B cell (primary cell): Measurements from ENCODE around the gene SLC13A3. TPM values are rescaled to one million over a fixed set of nuclear protein-coding genes. Genes with fewer than 3 reads are reported as not detected.

Experiments
- ATAC-seq: fragments of 200-7000 bp; cut with Tn5 transposase; one replicate; pipeline ENCODE4 v1.10.0; 2021; ENCODE audit warnings: low read depth, mild to moderate bottlenecking, moderate number of reproducible peaks, moderate library complexity
- CTCF ChIA-PET: fragments of 350-600 bp; sonication (Branson Sonifier 250); formaldehyde crosslinking; loops from one replicate; lab custom pipeline; 2021; ENCODE audit warnings: antibody characterized with exemption, inconsistent platforms; lab: Charles Lee
- POLR2A ChIA-PET: fragments of 350-600 bp; sonication (Branson Sonifier 250); formaldehyde crosslinking; loops from one replicate; lab custom pipeline; 2021; ENCODE audit warnings: antibody characterized with exemption; lab: Charles Lee
- DNase-seq: peaks from one replicate; pipeline ENCODE4 v3.0.0; 2013
- H2AFZ ChIP-seq: 2 replicates; pipeline ENCODE4 v1.6.1; 2012; ENCODE audit warnings: mild to moderate bottlenecking, low read depth, low read length; ENCODE audit not compliant: insufficient read depth, poor library complexity, severe bottlenecking
- H3K27ac ChIP-seq, 2 donors: 1 replicate in 1 of 2; 2 replicates in 1 of 2; pipeline ENCODE4 v1.5.1; 2012 to 2013; ENCODE audit warnings: low read length in 2 of 2, mild to moderate bottlenecking in 2 of 2, moderate library complexity in 1 of 2
- H3K27me3 ChIP-seq, 4 experiments: fragments of 200-600 bp in 1 of 4; sonication (generic) in 1 of 4; replicated peaks in 1 of 4; 1 replicate in 2 of 4; 2 replicates in 2 of 4; pipeline versions ENCODE4 v1.6.1 to v1.7.0; 2013 to 2016; ENCODE audit warnings: low read length in 3 of 4, mild to moderate bottlenecking in 2 of 4, mixed read lengths in 1 of 4, moderate library complexity in 1 of 4; ENCODE audit not compliant: insufficient read depth in 4 of 4, control insufficient read depth in 3 of 4; ENCODE audit errors: control extremely low read depth in 1 of 4
- H3K36me3 ChIP-seq, 2 experiments: replicated peaks in 1 of 2; 1 replicate in 1 of 2; 2 replicates in 1 of 2; pipeline versions ENCODE4 v1.6.1 to v1.7.1; 2013; ENCODE audit warnings: low read length in 1 of 2; ENCODE audit not compliant: insufficient read depth in 2 of 2, control insufficient read depth in 1 of 2; ENCODE audit errors: control extremely low read depth in 1 of 2, extremely low read depth in 1 of 2
- H3K4me1 ChIP-seq, 2 donors: fragments of 200-600 bp in 1 of 2; sonication (generic) in 1 of 2; 1 replicate in 1 of 2; 2 replicates in 1 of 2; pipeline versions ENCODE4 v1.5.1 to v1.6.1; 2013 to 2017; ENCODE audit warnings: low read length in 2 of 2; ENCODE audit not compliant: control insufficient read depth in 2 of 2, insufficient read depth in 2 of 2
- H3K4me2 ChIP-seq: replicated peaks from 2 replicates; pipeline ENCODE3; 2012; ENCODE audit warnings: mild to moderate bottlenecking, low read depth, low read length; ENCODE audit not compliant: poor library complexity, severe bottlenecking
- H3K4me3 ChIP-seq, 5 experiments: fragments of 200-600 bp in 1 of 5; sonication (generic) in 1 of 5; 1 replicate in 3 of 5; 2 replicates in 2 of 5; pipeline versions ENCODE4 v1.5.1 to v1.7.0; 2011 to 2016; ENCODE audit warnings: low read length in 4 of 5, mild to moderate bottlenecking in 4 of 5, low read depth in 2 of 5, control low read depth in 1 of 5, moderate library complexity in 1 of 5; ENCODE audit not compliant: insufficient read depth in 1 of 5; ENCODE audit errors: control extremely low read depth in 1 of 5, extremely low read depth in 1 of 5
- H3K79me2 ChIP-seq: fragments of 200-600 bp; sonication (generic); one replicate; pipeline ENCODE4 v1.6.0; 2016; ENCODE audit warnings: low read length; ENCODE audit not compliant: control insufficient read depth, insufficient read depth
- H3K9ac ChIP-seq: fragments of 200-600 bp; sonication (generic); 2 replicates; pipeline ENCODE4 v1.6.1; 2017; ENCODE audit warnings: mild to moderate bottlenecking, low read length, moderate library complexity
- H3K9me3 ChIP-seq, 3 donors: one replicate each; pipeline versions ENCODE4 v1.6.1 to v1.7.1; 2013; ENCODE audit warnings: low read length in 2 of 3; ENCODE audit not compliant: control insufficient read depth in 2 of 3, insufficient read depth in 1 of 3; ENCODE audit errors: control extremely low read depth in 1 of 3
- H4K20me1 ChIP-seq: 2 replicates; pipeline ENCODE4 v1.6.0; 2012; ENCODE audit warnings: mild to moderate bottlenecking, low read length; ENCODE audit not compliant: insufficient read depth, control insufficient read depth, poor library complexity, severe bottlenecking
- H3K27ac Mint-ChIP-seq: one replicate; pipeline ENCODE4 v1.8.0; 2021; ENCODE audit warnings: mixed read lengths
- H3K27me3 Mint-ChIP-seq: one replicate; pipeline ENCODE4 v1.8.0; 2021; ENCODE audit warnings: mixed read lengths
- H3K4me1 Mint-ChIP-seq: one replicate; pipeline ENCODE4 v1.8.0; 2021; ENCODE audit warnings: mixed read lengths
- H3K4me3 Mint-ChIP-seq: one replicate; pipeline ENCODE4 v1.8.0; 2021; ENCODE audit warnings: mixed read lengths
- H3K9me3 Mint-ChIP-seq: one replicate; pipeline ENCODE4 v1.8.0; 2022; ENCODE audit warnings: mixed read lengths; ENCODE audit not compliant: insufficient read depth
- EZH2 ChIP-seq: IDR thresholded peaks from 2 replicates; pipeline ENCODE4 v1.6.1; 2012; ENCODE audit warnings: borderline replicate concordance, low read depth, mild to moderate bottlenecking, moderate library complexity, low read length; ENCODE audit not compliant: insufficient read depth, poor library complexity, severe bottlenecking
- WGBS: methylation state at CpG from one replicate; pipeline ENCODE4 v1.1.5; 2013; ENCODE audit warnings: missing lambda C conversion rate; ENCODE audit not compliant: insufficient coverage; 5-methylcytosine and 5-hydroxymethylcytosine counted together
- intact Hi-C: fragments of 100-400 bp; cut with micrococcal nuclease; formaldehyde crosslinking; loops from one replicate; pipeline ENCODE4 v1.10.0; 2022
- polyA plus RNA-seq: library from polyadenylated mRNA; depleted of rRNA; stranded (reverse); fragments of >200 nt; gene quantifications from 2 replicates; pipeline ENCODE4 v1.2.3, GENCODE V29; 2012
- total RNA-seq, 2 donors: library from RNA; stranded (reverse); fragments of 120-200 nt in 1 of 2; gene quantifications; 1 replicate in 1 of 2; 2 replicates in 1 of 2; pipeline versions ENCODE4 v1.2.3 to v1.2.4, GENCODE V29; 2013 to 2022
- TF ChIP-seq, protein P1 (sequence below): fragments of 200-600 bp; IDR thresholded peaks from one replicate; pipeline ENCODE4 v1.8.0; 2022; ENCODE audit warnings: antibody characterized with exemption, mild to moderate bottlenecking

Gene SLC13A3
- total and polyA plus RNA-seq, 2 donors (not counting 1 experiment from before 2014, with no cell fraction given): 0.09 to 0.20 TPM

DNA sequence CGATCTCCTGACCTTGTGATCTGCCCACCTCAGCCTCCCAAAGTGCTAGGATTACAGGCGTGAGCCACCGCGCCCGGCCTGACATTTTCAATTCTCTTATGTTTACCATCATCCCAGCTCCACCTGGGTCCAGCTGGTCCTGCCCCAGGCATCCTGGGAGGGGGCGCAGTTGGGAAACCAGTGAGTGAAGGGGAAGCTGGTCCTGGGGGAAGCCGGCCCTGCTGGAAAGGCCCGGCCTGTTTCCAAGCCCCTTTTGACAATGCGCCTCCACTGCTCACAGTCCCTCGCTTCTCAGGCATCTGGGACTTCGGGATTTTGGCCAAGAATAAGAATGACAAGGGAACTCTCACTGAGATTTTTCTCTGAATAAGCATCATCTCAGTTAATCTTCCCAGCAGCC, 14.2 kb downstream of the SLC13A3 start:
- H3K27me3 Mint-ChIP-seq: peaks cover 42% of the 10 kb centered on the region

GRCh38 chr20:46636514-46636913, 14.7 kb downstream of the SLC13A3 start:
- H3K27me3 Mint-ChIP-seq: peaks cover 37% of the 10 kb centered on the region
- TF ChIP-seq EZH2: no peak
- TF ChIP-seq, protein P1, sequence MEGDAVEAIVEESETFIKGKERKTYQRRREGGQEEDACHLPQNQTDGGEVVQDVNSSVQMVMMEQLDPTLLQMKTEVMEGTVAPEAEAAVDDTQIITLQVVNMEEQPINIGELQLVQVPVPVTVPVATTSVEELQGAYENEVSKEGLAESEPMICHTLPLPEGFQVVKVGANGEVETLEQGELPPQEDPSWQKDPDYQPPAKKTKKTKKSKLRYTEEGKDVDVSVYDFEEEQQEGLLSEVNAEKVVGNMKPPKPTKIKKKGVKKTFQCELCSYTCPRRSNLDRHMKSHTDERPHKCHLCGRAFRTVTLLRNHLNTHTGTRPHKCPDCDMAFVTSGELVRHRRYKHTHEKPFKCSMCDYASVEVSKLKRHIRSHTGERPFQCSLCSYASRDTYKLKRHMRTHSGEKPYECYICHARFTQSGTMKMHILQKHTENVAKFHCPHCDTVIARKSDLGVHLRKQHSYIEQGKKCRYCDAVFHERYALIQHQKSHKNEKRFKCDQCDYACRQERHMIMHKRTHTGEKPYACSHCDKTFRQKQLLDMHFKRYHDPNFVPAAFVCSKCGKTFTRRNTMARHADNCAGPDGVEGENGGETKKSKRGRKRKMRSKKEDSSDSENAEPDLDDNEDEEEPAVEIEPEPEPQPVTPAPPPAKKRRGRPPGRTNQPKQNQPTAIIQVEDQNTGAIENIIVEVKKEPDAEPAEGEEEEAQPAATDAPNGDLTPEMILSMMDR: no peak
- ChIA-PET POLR2A (no interaction called here), CTCF (no interaction called here)
- no peaks in the 10 kb centered on the region for H3K9me3 Mint-ChIP-seq
- peaks cover 0 to 9% (median 3%) of the 10 kb centered on the region in 4 experiments for H3K27me3 ChIP-seq
- H3K27ac Mint-ChIP-seq: no peak overlapping the region
- no peaks in the 10 kb centered on the region for H3K4me1 ChIP-seq
- DNase-seq (no peak), ATAC-seq (no peak)
- no peak overlapping the region for H3K4me3 Mint-ChIP-seq
- H3K4me1 Mint-ChIP-seq: no peaks in the 10 kb centered on the region
- H3K27ac ChIP-seq: no peak overlapping the region
- intact Hi-C loops: no loop called here
- no peaks in the 10 kb centered on the region for H3K79me2 ChIP-seq
- H3K9ac ChIP-seq: no peak overlapping the region
- H3K4me2 ChIP-seq: no peak overlapping the region
- H4K20me1 ChIP-seq: no peaks in the 10 kb centered on the region
- no peak overlapping the region for H2AFZ ChIP-seq
- no peaks in the 10 kb centered on the region for H3K9me3 ChIP-seq
- no peaks in the 10 kb centered on the region for H3K36me3 ChIP-seq
- 91% methylated on average over 4 of the region's 4 CpGs for WGBS
- H3K4me3 ChIP-seq: no peak overlapping the region

More for the DNA sequence above, 14.2 kb downstream of the SLC13A3 start:
- Histone ChIP-seq H3K4me1 (no peaks in the 10 kb centered on the region), H2AFZ (no peak overlapping the region), H3K27me3 (peaks cover 0 to 8% (median 3%) of the 10 kb centered on the region in 4 experiments), H3K9me3 (no peaks in the 10 kb centered on the region), H4K20me1 (no peaks in the 10 kb centered on the region), H3K27ac (no peak overlapping the region), H3K4me2 (no peak overlapping the region), H3K79me2 (no peaks in the 10 kb centered on the region), H3K4me3 (no peak overlapping the region), H3K9ac (no peak overlapping the region), H3K36me3 (no peaks in the 10 kb centered on the region)
- H3K27ac Mint-ChIP-seq: no peak overlapping the region
- TF ChIP-seq, protein P1: no peak
- no peak for TF ChIP-seq EZH2
- POLR2A ChIA-PET: no interaction called here
- no peaks in the 10 kb centered on the region for H3K9me3 Mint-ChIP-seq
- WGBS: 93% methylated on average over 10 of the region's 11 CpGs
- ATAC-seq: no peak
- DNase-seq: no peak
- CTCF ChIA-PET: no interaction called here
- no peaks in the 10 kb centered on the region for H3K4me1 Mint-ChIP-seq
- no peak overlapping the region for H3K4me3 Mint-ChIP-seq
- intact Hi-C loops: no loop called here
